ENCODE results near the gene TLE7.

The TLE7 gene

GRCh38 chr16:71448274-71448866 is 6.5 kb upstream of the TLE7 start:
- no peak for DNase-seq (ENCODE audit: low read depth)

GRCh38 chr16:71443714-71444113 is 1.9 kb upstream of the TLE7 start:
- DNase-seq (ENCODE audit: low read depth): no peak

DNA sequence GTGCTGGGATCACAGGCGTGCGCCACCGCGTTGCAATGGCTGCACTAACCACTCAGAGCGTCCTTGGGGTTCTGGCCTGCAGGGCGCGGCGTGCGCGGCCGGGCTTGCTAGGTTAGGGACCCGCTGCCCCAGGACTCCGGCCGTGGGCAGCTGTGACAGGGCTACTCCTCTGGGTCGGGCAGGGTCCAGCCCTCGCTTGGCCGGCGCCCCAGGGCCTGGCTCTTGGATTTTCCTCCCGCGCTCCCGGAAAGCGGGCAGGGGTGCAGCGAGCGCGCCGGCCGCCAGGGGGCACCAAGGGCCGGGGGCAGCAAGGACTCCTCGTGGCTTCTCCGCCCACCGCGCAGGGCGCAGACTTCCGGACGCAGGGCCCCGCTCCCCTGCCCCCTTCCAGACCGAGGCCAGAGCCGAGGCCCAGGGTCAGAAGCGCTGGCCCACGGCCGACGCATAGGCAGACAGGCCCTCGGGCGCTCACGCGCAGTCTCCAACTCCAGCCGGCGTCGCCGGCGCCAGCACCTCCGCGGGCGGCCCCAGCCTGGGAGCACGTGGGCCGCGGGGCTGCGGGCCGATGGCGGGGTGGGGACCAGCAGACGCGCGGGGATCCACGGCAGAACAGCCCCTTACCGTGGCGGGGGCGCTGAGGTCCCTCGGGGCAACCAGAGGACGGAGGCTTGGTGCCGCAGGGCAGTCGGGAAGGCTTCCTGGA is 355 bp downstream of the TLE7 start:
- no peak for DNase-seq (ENCODE audit: low read depth)

GRCh38 chr16:71440669-71441347 is 1.0 kb downstream of the TLE7 start:
- no peak for DNase-seq (ENCODE audit: low read depth)

GRCh38 chr16:71439523-71439922 is 2.3 kb downstream of the TLE7 start:
- DNase-seq (ENCODE audit: low read depth): no peak

GRCh38 chr16:71436473-71436872 is 5.4 kb downstream of the TLE7 start:
- DNase-seq (ENCODE audit: low read depth): no peak

DNA sequence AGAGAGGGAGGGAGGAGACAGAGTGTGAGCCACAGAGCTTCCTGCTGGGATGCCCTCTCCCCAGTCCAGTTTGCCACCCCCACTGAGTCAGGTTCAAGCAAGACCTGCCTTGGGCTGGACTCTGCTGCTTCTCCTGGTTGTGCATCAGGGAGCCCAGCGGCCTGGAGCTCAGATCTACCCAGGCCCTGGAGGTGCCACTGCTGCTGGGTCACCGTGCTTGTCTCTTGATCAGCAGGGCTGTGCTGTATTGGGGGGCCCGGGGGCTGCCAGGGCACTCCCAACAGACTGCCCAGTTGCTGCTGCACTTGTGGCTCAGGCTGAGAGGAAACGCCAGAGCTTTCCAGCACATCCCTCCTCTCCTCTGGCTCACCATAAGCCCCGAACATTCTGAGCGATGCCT is 8.9 kb downstream of the TLE7 start:
- DNase-seq (ENCODE audit: low read depth): no peak

DNA sequence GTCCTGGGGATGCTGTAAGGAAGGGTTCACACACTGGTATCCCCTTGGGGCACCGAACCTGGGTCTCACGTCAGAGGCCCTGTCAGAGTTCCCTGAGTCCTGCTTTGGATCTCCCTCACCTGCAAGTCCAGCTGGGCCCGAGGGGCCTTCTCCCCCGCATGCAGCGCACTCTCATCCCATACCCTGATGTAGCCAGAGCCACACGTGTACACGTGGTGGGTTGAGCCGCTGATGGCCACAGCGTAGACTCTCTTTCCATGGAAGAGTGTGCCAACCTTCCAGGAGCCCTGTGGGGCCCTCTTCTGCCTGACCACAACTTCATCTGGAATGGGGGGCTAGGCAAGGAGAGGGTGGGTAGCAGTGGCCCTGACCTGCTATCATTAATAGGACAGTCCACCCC is 9.9 kb downstream of the TLE7 start:
- DNase-seq (ENCODE audit: low read depth): no peak

GRCh38 chr16:71431176-71431575 is 10.7 kb downstream of the TLE7 start:
- no peak for DNase-seq (ENCODE audit: low read depth)

DNA sequence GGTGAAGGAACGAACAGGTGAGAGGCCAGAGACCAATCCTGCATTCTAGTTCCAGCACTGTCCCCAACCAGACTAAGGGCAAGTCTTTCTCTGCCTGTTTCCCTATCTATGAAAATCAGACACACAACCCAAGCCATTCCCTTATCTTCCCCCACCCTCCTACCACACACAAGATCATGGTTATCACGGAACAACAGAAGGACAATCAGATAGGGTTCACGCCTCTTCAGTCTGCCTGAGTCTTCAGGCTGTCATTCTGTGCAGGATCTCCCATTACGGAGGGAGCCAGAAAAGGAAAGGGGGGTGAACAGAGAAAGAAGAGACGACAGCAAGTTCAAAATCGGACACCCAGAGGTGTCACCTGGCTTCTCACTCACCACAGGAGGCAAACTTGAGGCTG is 11.1 kb downstream of the TLE7 start:
- no peak for DNase-seq (ENCODE audit: low read depth)

DNA sequence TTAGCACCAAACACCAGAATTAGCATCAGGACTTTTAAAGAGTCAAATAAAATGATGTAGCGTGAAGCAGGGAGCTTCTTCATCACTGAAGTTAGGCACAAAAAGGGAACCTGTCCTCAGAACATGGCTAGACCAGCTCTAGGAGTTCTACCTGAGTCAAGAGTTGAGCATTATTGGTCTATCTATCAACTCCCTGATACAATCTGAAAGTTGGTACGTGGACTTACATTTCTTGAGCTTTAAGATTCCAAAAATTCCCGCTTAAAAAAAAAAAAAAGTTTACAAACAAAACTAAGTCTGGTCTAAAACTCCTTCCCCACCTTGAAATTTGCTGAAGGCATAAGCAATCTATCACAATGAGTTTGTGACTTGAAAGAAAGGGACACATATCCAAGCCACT is 12.3 kb downstream of the TLE7 start:
- DNase-seq (ENCODE audit: low read depth): no peak

- DNase-seq (ENCODE audit: low read depth): no peak
Measured at GRCh38 chr16:71428883-71429282, 13.0 kb downstream of the TLE7 start.

GRCh38 chr16:71428385-71428784 is 13.5 kb downstream of the TLE7 start:
- DNase-seq (ENCODE audit: low read depth): no peak

DNA sequence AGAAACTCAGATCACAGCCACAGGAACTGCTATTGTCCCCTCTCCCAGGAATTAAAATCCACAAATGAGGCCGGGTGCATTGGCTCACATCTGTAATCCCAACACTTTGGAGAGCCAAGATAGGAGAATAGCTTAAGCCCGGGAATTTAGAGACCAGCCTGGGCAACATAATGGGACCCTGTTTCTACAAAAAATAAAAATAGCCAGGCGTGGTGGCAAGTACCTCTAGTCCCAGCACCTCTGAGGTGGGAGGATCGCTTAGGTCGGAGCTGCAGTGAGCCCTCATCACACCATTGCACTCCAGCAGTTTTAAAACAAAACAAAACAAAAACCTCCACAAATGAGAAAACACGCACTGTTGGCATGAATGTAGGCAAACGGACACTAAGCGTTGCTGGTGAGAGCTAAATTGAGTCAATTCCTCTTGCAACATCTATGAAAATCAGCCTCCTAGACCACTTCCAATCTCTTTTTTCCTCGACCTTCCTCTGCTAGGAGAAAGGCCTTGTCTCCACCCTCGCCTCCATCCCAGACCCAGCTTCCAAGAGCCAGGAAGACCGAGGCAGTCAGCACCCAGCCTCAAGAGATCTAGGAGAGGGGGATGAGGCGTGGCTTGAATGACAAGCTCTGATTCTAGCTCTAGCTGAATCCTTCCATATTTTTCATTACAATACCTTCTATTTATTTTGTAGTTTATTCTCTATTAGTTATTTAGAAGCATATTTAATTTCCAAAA is 14.8 kb downstream of the TLE7 start:
- no peak for DNase-seq (ENCODE audit: low read depth)

DNA sequence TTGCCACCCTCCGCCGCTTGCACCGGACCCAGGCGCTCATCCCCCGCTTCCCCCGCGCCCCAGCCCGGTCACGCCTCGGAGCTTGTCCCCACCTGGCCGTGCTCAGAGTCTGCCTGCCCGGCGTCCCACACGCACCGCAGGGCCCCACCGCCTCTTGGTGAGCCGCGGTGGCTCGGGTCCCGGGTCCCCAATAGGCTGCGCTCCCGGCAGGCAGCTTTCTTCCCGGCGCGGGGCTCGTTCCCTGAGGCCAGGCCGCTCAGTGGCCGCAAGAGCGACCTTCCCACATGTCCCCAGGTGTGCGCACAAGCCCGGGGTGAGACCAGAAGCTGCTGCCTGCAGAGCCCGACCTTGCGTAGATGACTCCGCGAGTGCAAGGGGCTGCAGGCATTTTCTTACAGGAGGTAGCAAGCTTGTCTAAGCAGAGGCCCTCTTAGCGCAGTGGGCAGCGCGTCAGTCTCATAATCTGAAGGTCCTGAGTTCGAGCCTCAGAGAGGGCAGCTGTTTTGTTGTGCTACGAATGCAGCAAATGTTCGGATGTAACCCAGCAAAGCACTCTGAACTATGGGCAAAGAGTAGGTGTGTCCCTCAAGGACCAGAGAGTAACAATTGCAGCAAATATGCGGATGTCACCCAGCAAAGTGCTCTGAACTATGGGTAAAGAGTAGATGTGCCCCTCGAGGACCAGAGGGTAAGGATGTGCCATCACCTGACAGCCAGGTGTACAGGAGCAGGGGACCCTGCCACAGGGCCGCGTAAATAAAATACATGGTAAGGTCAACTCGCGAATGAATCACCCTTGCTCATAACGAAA is 15.6 kb downstream of the TLE7 start:
- DNase-seq (ENCODE audit: low read depth): no peak

DNA sequence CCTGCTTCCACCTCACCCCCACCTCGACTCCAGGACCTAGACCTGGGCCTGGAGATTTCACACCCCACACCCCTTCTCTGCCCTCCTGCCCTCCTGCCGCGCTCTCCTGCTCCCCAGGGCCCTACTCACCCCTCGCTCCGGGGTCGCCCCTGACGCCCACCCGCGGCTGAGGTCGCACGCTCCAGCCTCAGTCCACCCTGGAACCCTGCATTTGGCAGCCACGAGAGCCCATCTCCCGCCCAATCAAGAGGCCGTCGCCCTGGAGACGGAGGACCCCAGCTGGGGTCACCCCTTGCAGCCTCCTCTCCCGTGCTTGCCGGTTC is 16.1 kb downstream of the TLE7 start:
- DNase-seq (ENCODE audit: low read depth): no peak

DNA sequence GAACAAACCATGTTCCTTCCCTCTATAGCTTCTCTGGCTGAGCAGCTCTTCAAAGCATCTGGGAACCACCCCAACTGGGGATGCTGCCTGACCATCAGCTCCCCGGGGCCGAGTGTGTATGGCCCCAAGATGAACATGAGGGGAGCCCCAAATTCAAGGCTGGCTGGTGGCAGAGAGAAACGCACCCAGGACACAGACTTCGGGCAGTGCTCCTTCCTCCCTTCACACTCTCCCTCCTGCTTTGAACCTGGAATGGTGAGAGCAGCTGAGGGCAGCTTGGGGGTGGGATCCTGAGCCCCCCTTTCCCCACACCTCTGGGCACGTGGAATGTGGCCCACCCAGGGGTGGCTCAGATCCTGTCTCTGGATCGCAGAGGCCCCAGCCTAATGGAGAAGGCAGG is 17.2 kb downstream of the TLE7 start:
- DNase-seq (ENCODE audit: low read depth): no peak

GRCh38 chr16:71423865-71424264 is 18.0 kb downstream of the TLE7 start:
- no peak for DNase-seq (ENCODE audit: low read depth)

- DNase-seq (ENCODE audit: low read depth): no peak
Measured at GRCh38 chr16:71423016-71423415, 18.8 kb downstream of the TLE7 start.

- no peak for DNase-seq (ENCODE audit: low read depth)
Measured at GRCh38 chr16:71421911-71422310, 19.9 kb downstream of the TLE7 start.

- DNase-seq (ENCODE audit: low read depth): no peak
Measured at GRCh38 chr16:71414038-71414437, 27.8 kb downstream of the TLE7 start.

DNA sequence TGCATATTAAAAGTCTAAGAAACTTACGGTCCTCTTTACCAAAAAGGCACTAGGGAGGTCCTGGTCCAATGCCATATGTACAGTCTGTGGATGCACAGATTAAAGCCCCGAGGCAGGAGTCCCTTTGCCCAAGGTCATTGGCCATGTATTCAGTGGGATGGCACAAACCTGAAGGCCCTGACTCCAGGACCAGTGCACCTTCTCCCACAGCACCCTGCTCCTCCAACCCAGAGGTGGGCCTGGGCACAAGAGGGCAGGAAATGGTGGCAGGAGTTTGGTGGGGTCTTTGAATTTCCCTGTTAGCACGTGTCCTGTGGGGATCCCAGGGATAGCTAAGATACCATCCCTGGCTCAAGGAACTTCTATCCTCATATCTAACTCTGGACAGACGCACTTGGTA is 28.5 kb downstream of the TLE7 start:
- DNase-seq (ENCODE audit: low read depth): no peak

Data from HS-5 (cell line).